ENCODE results near the gene NFXL1.

DNA sequence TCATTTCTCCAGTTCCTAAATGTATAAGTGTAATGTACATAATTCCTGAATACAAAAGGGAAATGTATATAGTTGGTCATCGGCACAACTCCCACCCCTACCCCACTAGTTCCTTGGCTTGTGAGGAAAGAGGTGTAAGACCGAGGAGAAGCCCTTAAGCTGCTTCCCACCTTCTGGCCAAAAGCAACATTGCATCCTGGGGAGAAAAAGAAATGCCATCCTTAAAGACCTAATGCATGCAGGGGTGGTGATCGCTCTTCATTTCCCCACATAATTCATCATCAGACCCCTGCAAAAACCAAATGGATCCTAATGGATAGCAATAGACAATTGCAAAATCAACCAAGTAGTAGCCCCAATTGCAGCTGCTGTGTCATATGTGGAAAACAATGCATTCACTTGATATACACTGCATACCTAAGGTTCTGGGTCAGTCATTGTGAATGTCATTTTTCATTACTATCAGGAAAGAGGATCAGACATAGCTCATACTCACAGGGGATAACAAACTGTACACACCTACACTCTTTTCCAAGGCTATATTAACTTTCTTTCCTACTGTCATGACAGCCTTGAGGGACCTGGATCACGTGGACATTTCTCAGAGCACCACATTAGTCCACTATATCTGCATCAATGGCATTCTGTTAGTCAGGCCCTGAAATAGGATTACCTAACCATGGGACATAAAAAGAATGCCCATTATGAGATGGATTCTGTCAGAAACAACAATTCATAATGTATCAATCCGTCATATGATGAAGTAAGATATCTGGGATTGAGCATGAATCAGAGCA is 31.7 kb upstream of the NFXL1 start:
- TF ChIP-seq, protein P1, sequence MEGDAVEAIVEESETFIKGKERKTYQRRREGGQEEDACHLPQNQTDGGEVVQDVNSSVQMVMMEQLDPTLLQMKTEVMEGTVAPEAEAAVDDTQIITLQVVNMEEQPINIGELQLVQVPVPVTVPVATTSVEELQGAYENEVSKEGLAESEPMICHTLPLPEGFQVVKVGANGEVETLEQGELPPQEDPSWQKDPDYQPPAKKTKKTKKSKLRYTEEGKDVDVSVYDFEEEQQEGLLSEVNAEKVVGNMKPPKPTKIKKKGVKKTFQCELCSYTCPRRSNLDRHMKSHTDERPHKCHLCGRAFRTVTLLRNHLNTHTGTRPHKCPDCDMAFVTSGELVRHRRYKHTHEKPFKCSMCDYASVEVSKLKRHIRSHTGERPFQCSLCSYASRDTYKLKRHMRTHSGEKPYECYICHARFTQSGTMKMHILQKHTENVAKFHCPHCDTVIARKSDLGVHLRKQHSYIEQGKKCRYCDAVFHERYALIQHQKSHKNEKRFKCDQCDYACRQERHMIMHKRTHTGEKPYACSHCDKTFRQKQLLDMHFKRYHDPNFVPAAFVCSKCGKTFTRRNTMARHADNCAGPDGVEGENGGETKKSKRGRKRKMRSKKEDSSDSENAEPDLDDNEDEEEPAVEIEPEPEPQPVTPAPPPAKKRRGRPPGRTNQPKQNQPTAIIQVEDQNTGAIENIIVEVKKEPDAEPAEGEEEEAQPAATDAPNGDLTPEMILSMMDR (IDR thresholded peaks at IDR 0.05; ENCODE audit: low read depth, low read length): no peak
- TF ChIP-seq POLR2A (IDR thresholded peaks at IDR 0.05; ENCODE audit: extremely low read depth, insufficient read length): no peak
- TF ChIP-seq, protein P2, sequence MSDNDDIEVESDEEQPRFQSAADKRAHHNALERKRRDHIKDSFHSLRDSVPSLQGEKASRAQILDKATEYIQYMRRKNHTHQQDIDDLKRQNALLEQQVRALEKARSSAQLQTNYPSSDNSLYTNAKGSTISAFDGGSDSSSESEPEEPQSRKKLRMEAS (IDR thresholded peaks at IDR 0.05; ENCODE audit: low read depth, low read length): no peak
- TF ChIP-seq MYC (IDR thresholded peaks at IDR 0.05; ENCODE audit: low read depth, low read length): no peak
